ENCODE data around the gene PRR14L. TPM values are rescaled to one million over a fixed set of nuclear protein-coding genes. Genes with fewer than 3 reads are reported as not detected.

Gene PRR14L
- 5.9 and 7.4 TPM in 2 replicates for polyA plus RNA-seq (2012; rRNA removed)
- 6.0 and 6.5 TPM in 2 replicates for polyA plus RNA-seq (2012; cell fraction: cytosol; rRNA removed)
- 9.4 and 13.9 TPM in 2 replicates for polyA plus RNA-seq (2012; cell fraction: nucleus; rRNA removed)

GRCh38 chr22:31749636-31750364 is at the start of gene PRR14L:
TSS of gene PRR14L (minus strand) at chr22:31750132. CDS start at chr22:31738860, 11,272 bp downstream.
- TF ChIP-seq EZH2phosphoT487 (IDR thresholded peaks at IDR 0.05; ENCODE audit: borderline replicate concordance, low read depth) (no peak), ELF1 (IDR thresholded peaks at IDR 0.05) (peak; percentile 99), EP300 (IDR thresholded peaks at IDR 0.05; ENCODE audit: borderline replicate concordance in 1 of 2, low read depth in 1 of 2, low read length in 1 of 2) (peak; percentile 85 to 86), RAD21 (IDR thresholded peaks at IDR 0.05; ENCODE audit: low read length) (peak; percentile 44; the same call in 1 of the 2 replicates), CTCF (IDR thresholded peaks at IDR 0.05) (no peak; the same call in 1 of the 2 replicates), RCOR1 (IDR thresholded peaks at IDR 0.05; ENCODE audit: low read length) (0 out of 2 replicates have a peak, but pooled peaks have one; percentile 26), TCF12 (IDR thresholded peaks at IDR 0.05) (no peak), CHD2 (IDR thresholded peaks at IDR 0.05; ENCODE audit: low read length, partially characterized antibody) (peak; percentile 68), REST (IDR thresholded peaks at IDR 0.05; ENCODE audit: low read depth, low read length) (0 out of 2 replicates have a peak, but pooled peaks have one; percentile 5), IRF3 (IDR thresholded peaks at IDR 0.05; ENCODE audit: low read depth, low read length) (no peak), FOSL2 (IDR thresholded peaks at IDR 0.05; ENCODE audit: borderline replicate concordance, low read depth) (no peak), JUND (IDR thresholded peaks at IDR 0.05) (no peak), SIN3A (IDR thresholded peaks at IDR 0.05; ENCODE audit: borderline replicate concordance, low read depth, low read length) (peak; percentile 67; the same call in 1 of the 2 replicates), MXI1 (IDR thresholded peaks at IDR 0.05; ENCODE audit: low read depth, low read length) (peak; percentile 66), MAX (IDR thresholded peaks at IDR 0.05; ENCODE audit: low read depth) (peak; percentile 85), ZBTB33 (IDR thresholded peaks at IDR 0.05; ENCODE audit: borderline replicate concordance, low read depth) (peak; percentile 87), SMC3 (IDR thresholded peaks at IDR 0.05; ENCODE audit: low read depth, low read length) (0 out of 2 replicates have a peak, but pooled peaks have one; percentile 2), YY1 (IDR thresholded peaks at IDR 0.05; ENCODE audit: low read depth) (peak; percentile 77; the same call in 1 of the 2 replicates), POLR2AphosphoS5 (IDR thresholded peaks at IDR 0.05; ENCODE audit: low read depth, low read length) (peak; percentile 93), NRF1 (IDR thresholded peaks at IDR 0.05; ENCODE audit: low read depth, low read length) (peak; percentile 68), TAF1 (IDR thresholded peaks at IDR 0.05; ENCODE audit: borderline replicate concordance, low read depth, low read length) (peak; percentile 92), GABPA (IDR thresholded peaks at IDR 0.05; ENCODE audit: low read depth) (peak; percentile 82), GATA2 (CRISPR knock-in tag; IDR thresholded peaks at IDR 0.05) (no peak), RXRA (IDR thresholded peaks at IDR 0.05; ENCODE audit: borderline replicate concordance, low read depth) (no peak)
- H3K9me3 ChIP-seq, result no peaks in the 10 kb centered on the region
- peak within 1 kb of the TSS; percentile 94 for H3K9ac ChIP-seq
- H3K4me3 ChIP-seq (ENCODE audit: low read depth in 2 of 2, low read length in 1 of 2), result peak within 1 kb of the TSS; percentile 84 to 86
- H3F3A ChIP-seq (replicated peaks; ENCODE audit: insufficient read depth), result peaks cover 14% of the 10 kb centered on the region
- peaks cover 0 to 5% of the 10 kb centered on the region in 2 experiments for H3K36me3 ChIP-seq (replicated peaks in 1 of 2; ENCODE audit: control insufficient read depth in 1 of 2, insufficient read depth in 2 of 2, low read length in 1 of 2)
- H3K27ac ChIP-seq (ENCODE audit: low read depth in 2 of 2, low read length in 1 of 2), result peak within 1 kb of the TSS; percentile 73 to 86
- H4K20me1 ChIP-seq (ENCODE audit: insufficient read depth), result 0 out of 2 replicates have a peak, but pooled peaks cover 2% of the 10 kb centered on the region
- peaks cover 12 to 31% of the 10 kb centered on the region in 2 experiments for H3K4me1 ChIP-seq (ENCODE audit: control insufficient read depth in 1 of 2, insufficient read depth in 2 of 2, low read depth in 1 of 2, low read length in 1 of 2)
- DNase-seq, result peak; percentile 96
- peak within 1 kb of the TSS; percentile 94 for H2AFZ ChIP-seq (ENCODE audit: low read depth)
- ChIA-PET CTCF (interaction anchor here (1.4 to 3.0 kb wide), 5 partner anchors 43 to 221 kb away, joined by 3 to 10 read pairs (median 7); partner anchors contain the start of gene PISD), POLR2A (interaction anchor here (1.3 kb wide), 1 partner anchor 11 kb away, joined by 5 read pairs; no protein-coding TSS in a partner anchor)
- peak within 1 kb of the TSS; percentile 82 for H3K4me2 ChIP-seq
- 0% methylated on average over 17 of the region's 62 CpGs for WGBS (ENCODE audit: low lambda C conversion rate)
- H3K9me2 ChIP-seq, result no peaks in the 10 kb centered on the region
- H3K27me3 ChIP-seq (ENCODE audit: insufficient read depth), result no peaks in the 10 kb centered on the region
- peaks cover 55% of the 10 kb centered on the region for H3K79me2 ChIP-seq (ENCODE audit: insufficient read depth)
